Esophagus squamous epithelium (tissue), 4 donors: ENCODE results near the gene TTC32.

Source experiments
- CTCF ChIP-seq, 6 experiments: fragments of 450-650 bp in 4 of 6; fragments of 200-600 bp in 2 of 6; sonication (generic) in 2 of 6; IDR thresholded peaks; one replicate each; pipeline ENCODE4 v1.5.1; 2016 to 2019; ENCODE audit warnings: antibody characterized with exemption in 6 of 6, mild to moderate bottlenecking in 4 of 6, moderate library complexity in 4 of 6
- POLR2A ChIP-seq, 4 donors: fragments of 450-650 bp; IDR thresholded peaks; one replicate each; pipeline ENCODE4 v1.6.1; 2017; ENCODE audit warnings: antibody characterized with exemption in 4 of 4, mild to moderate bottlenecking in 4 of 4, moderate library complexity in 3 of 4

- no peak for TF ChIP-seq CTCF (IDR thresholded peaks at IDR 0.05)
- no peak for TF ChIP-seq POLR2A (IDR thresholded peaks at IDR 0.05)
Observed at GRCh38 chr2:19879120-19879519, 22.7 kb downstream of the TTC32 start.
